K562 (cell line): Measurements from ENCODE around the gene DYRK1A.

Source experiments
- BHLHE40 ChIP-seq: IDR thresholded peaks from 2 replicates; pipeline ENCODE4 v1.6.1; 2011; ENCODE audit warnings: low read length, improper control_type of control experiment
- CBX8 ChIP-seq: fragments of 200-600 bp; sonication (generic); IDR thresholded peaks from 2 replicates; pipeline ENCODE4 v1.6.1; 2012; ENCODE audit warnings: borderline replicate concordance, mixed run types, low read depth, mild to moderate bottlenecking, moderate library complexity, mixed read lengths, low read length, control low read depth, inconsistent platforms; ENCODE audit not compliant: poor library complexity, severe bottlenecking; ENCODE audit errors: extremely low read depth
- EZH2 ChIP-seq: IDR thresholded peaks from 2 replicates; pipeline ENCODE4 v1.6.1; 2012; ENCODE audit warnings: low read depth, mild to moderate bottlenecking, inconsistent platforms, low read length, borderline replicate concordance
- FIP1L1 ChIP-seq: fragments of 200-400 bp; formaldehyde crosslinking; IDR thresholded peaks from 2 replicates; pipeline ENCODE4 v1.6.1; 2018; ENCODE audit warnings: mild to moderate bottlenecking, low read depth, low read length; ENCODE audit not compliant: poor library complexity, severe bottlenecking
- POLR2AphosphoS2 ChIP-seq: IDR thresholded peaks from 2 replicates; pipeline ENCODE4 v1.6.1; 2012; ENCODE audit warnings: low read length, improper control_type of control experiment
- RAD21 ChIP-seq, 2 experiments: fragments of 250-450 bp in 1 of 2; fragments of 450-650 bp in 1 of 2; sonication (Bioruptor Pico) in 1 of 2; formaldehyde crosslinking in 1 of 2; IDR thresholded peaks in 1 of 2; conservative IDR thresholded peaks in 1 of 2; 2 replicates each; pipeline versions ENCODE4 v1.4.0 to v1.8.0; 2020 to 2022; ENCODE audit warnings: mild to moderate bottlenecking in 2 of 2, moderate library complexity in 1 of 2
- RBM34 ChIP-seq: fragments of 200-400 bp; formaldehyde crosslinking; IDR thresholded peaks from 2 replicates; pipeline ENCODE4 v1.6.1; 2018; ENCODE audit warnings: low read length, borderline replicate concordance; ENCODE audit not compliant: insufficient read depth
- SMAD3 ChIP-seq: fragments of 450-650 bp; formaldehyde crosslinking; conservative IDR thresholded peaks from 2 replicates; pipeline ENCODE4 v1.4.0; 2020; ENCODE audit warnings: mild to moderate bottlenecking
- TAF9B ChIP-seq: fragments of 450-650 bp; IDR thresholded peaks from 2 replicates; pipeline ENCODE4 v1.6.1; 2018; ENCODE audit warnings: mild to moderate bottlenecking; ENCODE audit not compliant: partially characterized antibody
- TEAD1 ChIP-seq, 2 experiments: fragments of 450-650 bp in 1 of 2; sonication (generic) in 1 of 2; formaldehyde crosslinking; IDR thresholded peaks; 2 replicates each; pipeline versions ENCODE4 v1.4.0 to v1.8.0; 2020 to 2022; ENCODE audit warnings: mild to moderate bottlenecking in 2 of 2, missing genetic modification reagents in 1 of 2
- TF ChIP-seq, protein P1 (sequence below), 2 experiments: fragments of 450-650 bp in 1 of 2; sonication (generic) in 1 of 2; formaldehyde crosslinking; conservative IDR thresholded peaks; 2 replicates each; pipeline versions ENCODE4 v1.4.0 to v1.8.1; 2020 to 2022; ENCODE audit warnings: mild to moderate bottlenecking in 1 of 2, missing genetic modification reagents in 1 of 2
- TF ChIP-seq, protein P2 (sequence below): fragments of 250-450 bp; sonication (Bioruptor Pico); IDR thresholded peaks from 2 replicates; pipeline ENCODE4 v1.5.0; 2020; ENCODE audit warnings: mild to moderate bottlenecking
- TF ChIP-seq, protein P3 (sequence below), 3 experiments: IDR thresholded peaks in 2 of 3; conservative IDR thresholded peaks in 1 of 3; 2 replicates each; pipeline ENCODE4 v1.5.1; 2011 to 2012; ENCODE audit warnings: low read length in 3 of 3, mild to moderate bottlenecking in 3 of 3, control low read depth in 2 of 3, improper control_type of control experiment in 1 of 3, inconsistent platforms in 1 of 3, low read depth in 1 of 3, mixed read lengths in 1 of 3, moderate library complexity in 1 of 3; ENCODE audit not compliant: insufficient read depth in 2 of 3

DNA sequence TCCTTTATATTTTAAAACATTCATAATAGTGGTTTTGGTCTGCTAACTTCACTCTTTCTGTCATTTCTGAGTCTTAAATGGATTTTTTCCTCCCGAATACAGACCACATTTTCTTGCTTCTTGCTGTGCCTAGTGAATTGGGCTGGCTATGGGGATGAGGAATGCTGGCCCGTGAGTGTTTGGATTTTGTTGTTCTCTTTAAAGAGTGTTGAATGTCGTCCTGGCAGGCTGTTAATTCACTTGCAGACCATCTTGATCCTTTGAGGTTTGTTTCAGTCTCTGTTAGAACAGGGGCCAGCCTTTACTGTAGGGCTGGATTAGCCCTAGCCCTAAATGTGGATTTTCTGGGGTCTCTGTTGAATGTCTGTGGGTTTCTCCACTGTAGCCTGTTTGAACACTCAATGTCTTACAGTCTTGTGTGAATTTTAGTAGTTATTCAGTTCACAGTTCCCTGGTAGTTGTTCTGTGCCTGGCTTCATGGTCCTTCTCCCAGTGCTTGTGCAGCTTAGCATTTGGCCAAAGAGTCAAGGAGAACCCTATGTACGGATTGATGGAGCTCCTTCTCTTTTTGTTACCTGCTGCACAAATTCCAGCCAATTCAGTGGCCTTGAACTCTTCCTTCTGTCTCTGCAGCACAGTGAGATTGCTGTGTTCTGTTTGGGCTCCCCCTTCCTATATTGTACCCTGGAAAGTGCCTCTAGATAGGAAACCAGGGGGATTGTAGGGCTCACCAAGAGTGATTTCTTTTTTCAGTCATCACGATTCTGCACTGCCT, 95.7 kb downstream of the DYRK1A start:
- TF ChIP-seq POLR2AphosphoS2 (no peak), SMAD3 (CRISPR knock-in tag) (no peak), CBX8 (no peak), RBM34 (no peak), RAD21 (CRISPR knock-in tag; conservative IDR thresholded peaks at IDR 0.05 in 1 of 2, IDR thresholded peaks at IDR 0.05 in 1 of 2) (no peak), TEAD1 (CRISPR knock-in tag; IDR thresholded peaks at IDR 0.05) (no peak), TAF9B (no peak), BHLHE40 (no peak), EZH2 (no peak), FIP1L1 (no peak)
- TF ChIP-seq, protein P1, sequence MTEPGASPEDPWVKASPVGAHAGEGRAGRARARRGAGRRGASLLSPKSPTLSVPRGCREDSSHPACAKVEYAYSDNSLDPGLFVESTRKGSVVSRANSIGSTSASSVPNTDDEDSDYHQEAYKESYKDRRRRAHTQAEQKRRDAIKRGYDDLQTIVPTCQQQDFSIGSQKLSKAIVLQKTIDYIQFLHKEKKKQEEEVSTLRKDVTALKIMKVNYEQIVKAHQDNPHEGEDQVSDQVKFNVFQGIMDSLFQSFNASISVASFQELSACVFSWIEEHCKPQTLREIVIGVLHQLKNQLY (CRISPR knock-in tag; conservative IDR thresholded peaks at IDR 0.05) = no peak
- TF ChIP-seq, protein P2, sequence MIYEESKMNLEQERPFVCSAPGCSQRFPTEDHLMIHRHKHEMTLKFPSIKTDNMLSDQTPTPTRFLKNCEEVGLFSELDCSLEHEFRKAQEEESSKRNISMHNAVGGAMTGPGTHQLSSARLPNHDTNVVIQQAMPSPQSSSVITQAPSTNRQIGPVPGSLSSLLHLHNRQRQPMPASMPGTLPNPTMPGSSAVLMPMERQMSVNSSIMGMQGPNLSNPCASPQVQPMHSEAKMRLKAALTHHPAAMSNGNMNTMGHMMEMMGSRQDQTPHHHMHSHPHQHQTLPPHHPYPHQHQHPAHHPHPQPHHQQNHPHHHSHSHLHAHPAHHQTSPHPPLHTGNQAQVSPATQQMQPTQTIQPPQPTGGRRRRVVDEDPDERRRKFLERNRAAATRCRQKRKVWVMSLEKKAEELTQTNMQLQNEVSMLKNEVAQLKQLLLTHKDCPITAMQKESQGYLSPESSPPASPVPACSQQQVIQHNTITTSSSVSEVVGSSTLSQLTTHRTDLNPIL = no peak
- TF ChIP-seq, protein P3, sequence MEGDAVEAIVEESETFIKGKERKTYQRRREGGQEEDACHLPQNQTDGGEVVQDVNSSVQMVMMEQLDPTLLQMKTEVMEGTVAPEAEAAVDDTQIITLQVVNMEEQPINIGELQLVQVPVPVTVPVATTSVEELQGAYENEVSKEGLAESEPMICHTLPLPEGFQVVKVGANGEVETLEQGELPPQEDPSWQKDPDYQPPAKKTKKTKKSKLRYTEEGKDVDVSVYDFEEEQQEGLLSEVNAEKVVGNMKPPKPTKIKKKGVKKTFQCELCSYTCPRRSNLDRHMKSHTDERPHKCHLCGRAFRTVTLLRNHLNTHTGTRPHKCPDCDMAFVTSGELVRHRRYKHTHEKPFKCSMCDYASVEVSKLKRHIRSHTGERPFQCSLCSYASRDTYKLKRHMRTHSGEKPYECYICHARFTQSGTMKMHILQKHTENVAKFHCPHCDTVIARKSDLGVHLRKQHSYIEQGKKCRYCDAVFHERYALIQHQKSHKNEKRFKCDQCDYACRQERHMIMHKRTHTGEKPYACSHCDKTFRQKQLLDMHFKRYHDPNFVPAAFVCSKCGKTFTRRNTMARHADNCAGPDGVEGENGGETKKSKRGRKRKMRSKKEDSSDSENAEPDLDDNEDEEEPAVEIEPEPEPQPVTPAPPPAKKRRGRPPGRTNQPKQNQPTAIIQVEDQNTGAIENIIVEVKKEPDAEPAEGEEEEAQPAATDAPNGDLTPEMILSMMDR (IDR thresholded peaks at IDR 0.05 in 2 of 3, conservative IDR thresholded peaks at IDR 0.05 in 1 of 3; ENCODE audit: insufficient read depth in 2 of 3, low read depth in 1 of 3, low read length in 3 of 3) = no peak
